HepG2 (cell line): Measurements from ENCODE around the gene MAN1A1. TPM values are rescaled to one million over a fixed set of nuclear protein-coding genes. Genes with fewer than 3 reads are reported as not detected.

Source experiments
- ATAC-seq: fragments of 200-7000 bp; cut with Tn5 transposase; 3 replicates; pipeline ENCODE4 v1.9.1; 2020; ENCODE audit warnings: mild to moderate bottlenecking, moderate library complexity
- BruUV-seq: library from RNA; stranded (reverse); fragments of 400-500 nt; replicated peaks from 2 replicates; lab custom pipeline; 2021; lab: Mats Ljungman, UMichigan
- CTCF ChIA-PET: fragments of 300-600 bp; formaldehyde crosslinking; extraction: SDS; loops from one replicate; lab custom pipeline; 2021; ENCODE audit warnings: low total read pairs, inconsistent platforms, low intra/inter-chr PET ratio; lab: Yijun Ruan, JAX
- POLR2A ChIA-PET: fragments of 350-600 bp; sonication (Branson Sonifier 250); formaldehyde crosslinking; loops from one replicate; lab custom pipeline; 2020; ENCODE audit warnings: antibody characterized with exemption, inconsistent platforms; lab: Yijun Ruan, JAX
- DNase-seq: peaks from one replicate; pipeline ENCODE4 v3.0.0-alpha.2; 2015; ENCODE audit warnings: low spot score
- FAIRE-seq: peaks from 3 replicates; lab custom pipeline; 2011; peaks lifted over from hg19 to GRCh38; lab: Jason Lieb, UNC
- H2AFZ ChIP-seq: one replicate; pipeline ENCODE4 v1.6.1; 2011; ENCODE audit warnings: low read length, inconsistent platforms
- H3K27ac ChIP-seq: fragments of 300-600 bp; 3 replicates; pipeline ENCODE4 v1.8.0; 2011; ENCODE audit warnings: mixed run types, mild to moderate bottlenecking, mixed read lengths, low read length, inconsistent platforms; ENCODE audit not compliant: insufficient read depth; ENCODE audit errors: extremely low read length
- H3K27me3 ChIP-seq, 2 experiments: fragments of 200-600 bp in 1 of 2; 2 replicates in 1 of 2; 3 replicates in 1 of 2; pipeline versions ENCODE4 v1.6.0 to v1.8.0; 2011; ENCODE audit warnings: low read length in 2 of 2, mild to moderate bottlenecking in 2 of 2, moderate library complexity in 2 of 2, inconsistent platforms in 1 of 2; ENCODE audit not compliant: insufficient read depth in 2 of 2, control insufficient read depth in 1 of 2
- H3K36me3 ChIP-seq, 2 experiments: fragments of 200-600 bp in 1 of 2; replicated peaks in 1 of 2; 2 replicates in 1 of 2; 3 replicates in 1 of 2; pipeline versions ENCODE4 v1.5.1 to v1.8.0; 2011; ENCODE audit warnings: low read length in 2 of 2, inconsistent platforms in 1 of 2; ENCODE audit not compliant: insufficient read depth in 2 of 2, control insufficient read depth in 1 of 2
- H3K4me1 ChIP-seq: 2 replicates; pipeline ENCODE4 v1.5.1; 2012; ENCODE audit warnings: low read length, inconsistent platforms; ENCODE audit not compliant: insufficient read depth
- H3K4me2 ChIP-seq: 2 replicates; pipeline ENCODE4 v1.6.0; 2011; ENCODE audit warnings: low read depth, low read length, inconsistent platforms
- H3K4me3 ChIP-seq, 3 experiments: fragments of 200-600 bp in 1 of 3; sonication (generic), shearing (Covaris generic) in 1 of 3; replicated peaks in 1 of 3; 2 replicates each; pipeline ENCODE4 v1.5.1; 2011 to 2016; ENCODE audit warnings: low read length in 3 of 3, inconsistent platforms in 2 of 3, low read depth in 2 of 3, mild to moderate bottlenecking in 2 of 3, control low read depth in 1 of 3, mixed read lengths in 1 of 3; ENCODE audit not compliant: insufficient read depth in 1 of 3
- H3K79me2 ChIP-seq: one replicate; pipeline ENCODE4 v1.6.1; 2011; ENCODE audit warnings: low read length, inconsistent platforms; ENCODE audit not compliant: insufficient read depth
- H3K9ac ChIP-seq: 2 replicates; pipeline ENCODE4 v1.6.0; 2011; ENCODE audit warnings: mild to moderate bottlenecking, low read depth, low read length, inconsistent platforms; ENCODE audit not compliant: insufficient read depth
- H3K9me3 ChIP-seq: 2 replicates; pipeline ENCODE4 v1.5.1; 2012; ENCODE audit warnings: mild to moderate bottlenecking, low read length
- H4K20me1 ChIP-seq: 2 replicates; pipeline ENCODE4 v1.6.0; 2011; ENCODE audit warnings: inconsistent platforms, mild to moderate bottlenecking, low read length, moderate library complexity; ENCODE audit not compliant: insufficient read depth
- ARID2 ChIP-seq: sonication (generic); formaldehyde crosslinking; IDR thresholded peaks from 2 replicates; pipeline ENCODE4 v1.8.1; 2022; ENCODE audit warnings: mild to moderate bottlenecking, missing genetic modification reagents, borderline replicate concordance
- ASH2L ChIP-seq: fragments of 300-600, 200-600 bp; sonication (generic); IDR thresholded peaks from 2 replicates; pipeline ENCODE4 v1.7.0; 2017; ENCODE audit warnings: low read depth, mild to moderate bottlenecking, moderate library complexity, mixed read lengths, low read length; ENCODE audit not compliant: insufficient read length
- HNF4A ChIP-seq: sonication (generic); formaldehyde crosslinking; IDR thresholded peaks from 2 replicates; pipeline ENCODE4 v1.4.0; 2020; ENCODE audit warnings: missing genetic modification reagents
- MEIS1 ChIP-seq: sonication (generic); formaldehyde crosslinking; IDR thresholded peaks from 2 replicates; pipeline ENCODE4 v1.9.0; 2021; ENCODE audit warnings: mild to moderate bottlenecking, missing genetic modification reagents, moderate library complexity, borderline replicate concordance
- RBFOX2 ChIP-seq: fragments of 200-400 bp; formaldehyde crosslinking; IDR thresholded peaks from 2 replicates; pipeline ENCODE4 v1.6.1; 2017; ENCODE audit warnings: low read depth, mild to moderate bottlenecking, low read length
- RBM22 ChIP-seq: fragments of 200-400 bp; formaldehyde crosslinking; optimal IDR thresholded peaks from 2 replicates; pipeline ENCODE3; 2017; ENCODE audit warnings: mild to moderate bottlenecking, low read length, moderate library complexity
- SRSF9 ChIP-seq: fragments of 200-400 bp; formaldehyde crosslinking; IDR thresholded peaks from 2 replicates; pipeline ENCODE4 v1.6.1; 2018; ENCODE audit warnings: borderline replicate concordance, mild to moderate bottlenecking, low read depth, low read length; ENCODE audit not compliant: insufficient read depth, poor library complexity, severe bottlenecking
- SSRP1 ChIP-seq: IDR thresholded peaks from 2 replicates; pipeline ENCODE4 v1.6.1; 2016; ENCODE audit warnings: control low read depth
- TEAD3 ChIP-seq: optimal IDR thresholded peaks from 2 replicates; pipeline ENCODE3; 2016; ENCODE audit warnings: borderline replicate concordance
- ZNF230 ChIP-seq: sonication (generic); formaldehyde crosslinking; IDR thresholded peaks from 2 replicates; pipeline ENCODE4 v1.4.0; 2020; ENCODE audit warnings: mild to moderate bottlenecking, missing genetic modification reagents
- ZNF263 ChIP-seq: sonication (generic); formaldehyde crosslinking; IDR thresholded peaks from 2 replicates; pipeline ENCODE4 v1.4.0; 2020; ENCODE audit warnings: missing genetic modification reagents
- ZNF747 ChIP-seq: sonication (generic); formaldehyde crosslinking; IDR thresholded peaks from 2 replicates; pipeline ENCODE4 v1.8.1; 2023; ENCODE audit warnings: missing genetic modification reagents, mild to moderate bottlenecking, borderline replicate concordance
- WGBS: methylation state at CpG from one replicate; pipeline ENCODE4 v1.1.6; 2017; ENCODE audit warnings: low lambda C conversion rate; 5-methylcytosine and 5-hydroxymethylcytosine counted together
- in situ Hi-C: cut with HindIII; loops from 2 replicates; pipeline ENCODE4 v1.10.0; 2017; ENCODE audit warnings: low pct_unique_long_range_greater_than_20kb; ENCODE audit not compliant: extremely low pct_ligation_motif_present
- intact Hi-C: fragments of 100-400 bp; cut with micrococcal nuclease; formaldehyde crosslinking; loops from one replicate; pipeline ENCODE4 v1.10.0; 2022; ENCODE audit not compliant: unreplicated experiment
- polyA plus RNA-seq, 8 experiments: library from polyadenylated mRNA; depleted of rRNA in 3 of 8; stranded (reverse) in 7 of 8; unstranded in 1 of 8; fragments of >200 nt; fragmentation: Illumina TruSeq in 4 of 8; extraction: Trizol in 4 of 8; gene quantifications; 2 replicates each; pipeline versions ENCODE4 v1.2.1 to v1.2.3, GENCODE V29; 2011 to 2016; ENCODE audit warnings: low read depth in 4 of 8, missing spikeins in 1 of 8, mixed read lengths in 1 of 8; ENCODE audit not compliant: insufficient read depth in 1 of 8
- total RNA-seq, 5 experiments: library from RNA; depleted of rRNA; stranded (reverse); fragments of >200 nt; fragmentation: Illumina TruSeq; extraction: Trizol; gene quantifications; 2 replicates each; pipeline ENCODE4 v1.2.3, GENCODE V29; 2016; ENCODE audit warnings: low read depth in 1 of 5
- TF ChIP-seq, protein P1 (sequence below): sonication (generic); IDR thresholded peaks from 2 replicates; pipeline ENCODE4 v1.6.1; 2016; ENCODE audit warnings: low read depth, borderline replicate concordance
- TF ChIP-seq, protein P2 (sequence below): sonication (generic); formaldehyde crosslinking; IDR thresholded peaks from 2 replicates; pipeline ENCODE4 v1.4.0; 2020; ENCODE audit warnings: missing genetic modification reagents
- TF ChIP-seq, protein P3 (sequence below): IDR thresholded peaks from 2 replicates; pipeline ENCODE4 v1.4.0; 2020; ENCODE audit warnings: mild to moderate bottlenecking, missing genetic modification reagents

MAN1A1 gene
- total and polyA plus RNA-seq, 2 of the 13 experiments (the other 11 are each of a cell fraction or from before 2014, with no cell fraction given): 156 to 236 TPM

DNA sequence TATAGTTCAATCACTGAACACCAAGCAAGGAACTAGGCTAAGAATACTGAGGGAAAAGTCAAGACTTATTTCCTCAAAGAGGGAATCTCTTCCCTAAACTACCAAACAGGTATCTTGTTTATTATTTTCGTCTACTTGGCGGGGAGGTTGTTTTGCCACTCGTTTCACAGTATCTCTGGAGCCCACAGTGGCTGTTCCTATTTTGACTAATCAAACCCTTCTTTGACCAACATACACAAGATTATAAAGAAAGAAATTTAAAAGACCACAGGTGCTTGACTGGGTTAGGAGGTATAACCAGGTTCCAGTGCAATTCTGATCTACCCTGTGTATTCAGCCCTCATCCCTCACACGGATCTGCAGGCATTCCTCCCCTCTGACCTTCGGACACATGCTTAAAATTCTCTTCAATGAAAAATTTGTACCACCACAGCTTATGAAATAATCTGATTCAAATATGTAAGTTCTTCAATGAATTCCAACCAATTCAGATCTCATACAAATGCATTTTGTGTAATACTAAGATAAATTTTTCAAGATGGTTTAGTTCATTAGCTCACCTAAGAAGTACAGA is 5.9 kb downstream of the MAN1A1 start:
- ChIA-PET CTCF (interaction anchor here (1.5 kb wide), 1 partner anchor 196 kb away, joined by 3 read pairs; no protein-coding TSS in a partner anchor), POLR2A (interaction anchor here (1.2 kb wide), 1 partner anchor 16 kb away, joined by 3 read pairs; no protein-coding TSS in a partner anchor)
- peak; percentile 51 for DNase-seq
- H4K20me1 ChIP-seq: peaks cover 88% of the 10 kb centered on the region
- peaks cover 6 to 57% of the 10 kb centered on the region in 2 experiments; a peak in 4 of 5 replicates for H3K36me3 ChIP-seq
- H3K27me3 ChIP-seq: no peaks in the 10 kb centered on the region; a peak in 1 of 5 replicates
- peaks cover 69% of the 10 kb centered on the region for H3K4me1 ChIP-seq
- H2AFZ ChIP-seq: no peak overlapping the region
- peak overlapping the region; percentile 14 for H3K27ac ChIP-seq
- peaks cover 100% of the 10 kb centered on the region for H3K79me2 ChIP-seq
- peak overlapping the region; percentile 96 for H3K4me2 ChIP-seq
- H3K9me3 ChIP-seq: no peaks in the 10 kb centered on the region
- in situ Hi-C loops: no loop called here
- no peak for ATAC-seq
- no peak for FAIRE-seq
- TF ChIP-seq ASH2L (peak; percentile 15), RBFOX2 (peak; percentile 68), ARID2 (CRISPR knock-in tag) (peak; percentile 34; the same call in 1 of the 2 replicates), ZNF263 (peak; percentile 92), ZNF230 (CRISPR knock-in tag) (no peak), SSRP1 (CRISPR knock-in tag) (0 out of 2 replicates have a peak, but pooled peaks have one; percentile 52), SRSF9 (no peak), ZNF747 (CRISPR knock-in tag) (no peak), TEAD3 (CRISPR knock-in tag) (peak; percentile 20), HNF4A (CRISPR knock-in tag) (peak; percentile 23; the same call in 1 of the 2 replicates), RBM22 (peak; percentile 31), MEIS1 (CRISPR knock-in tag) (no peak)
- TF ChIP-seq, protein P1, sequence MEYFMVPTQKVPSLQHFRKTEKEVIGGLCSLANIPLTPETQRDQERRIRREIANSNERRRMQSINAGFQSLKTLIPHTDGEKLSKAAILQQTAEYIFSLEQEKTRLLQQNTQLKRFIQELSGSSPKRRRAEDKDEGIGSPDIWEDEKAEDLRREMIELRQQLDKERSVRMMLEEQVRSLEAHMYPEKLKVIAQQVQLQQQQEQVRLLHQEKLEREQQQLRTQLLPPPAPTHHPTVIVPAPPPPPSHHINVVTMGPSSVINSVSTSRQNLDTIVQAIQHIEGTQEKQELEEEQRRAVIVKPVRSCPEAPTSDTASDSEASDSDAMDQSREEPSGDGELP: no peak
- TF ChIP-seq, protein P2, sequence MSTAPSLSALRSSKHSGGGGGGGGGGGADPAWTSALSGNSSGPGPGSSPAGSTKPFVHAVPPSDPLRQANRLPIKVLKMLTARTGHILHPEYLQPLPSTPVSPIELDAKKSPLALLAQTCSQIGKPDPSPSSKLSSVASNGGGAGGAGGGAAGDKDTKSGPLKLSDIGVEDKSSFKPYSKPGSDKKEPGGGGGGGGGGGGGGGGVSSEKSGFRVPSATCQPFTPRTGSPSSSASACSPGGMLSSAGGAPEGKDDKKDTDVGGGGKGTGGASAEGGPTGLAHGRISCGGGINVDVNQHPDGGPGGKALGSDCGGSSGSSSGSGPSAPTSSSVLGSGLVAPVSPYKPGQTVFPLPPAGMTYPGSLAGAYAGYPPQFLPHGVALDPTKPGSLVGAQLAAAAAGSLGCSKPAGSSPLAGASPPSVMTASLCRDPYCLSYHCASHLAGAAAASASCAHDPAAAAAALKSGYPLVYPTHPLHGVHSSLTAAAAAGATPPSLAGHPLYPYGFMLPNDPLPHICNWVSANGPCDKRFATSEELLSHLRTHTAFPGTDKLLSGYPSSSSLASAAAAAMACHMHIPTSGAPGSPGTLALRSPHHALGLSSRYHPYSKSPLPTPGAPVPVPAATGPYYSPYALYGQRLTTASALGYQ (CRISPR knock-in tag): no peak
- TF ChIP-seq, protein P3, sequence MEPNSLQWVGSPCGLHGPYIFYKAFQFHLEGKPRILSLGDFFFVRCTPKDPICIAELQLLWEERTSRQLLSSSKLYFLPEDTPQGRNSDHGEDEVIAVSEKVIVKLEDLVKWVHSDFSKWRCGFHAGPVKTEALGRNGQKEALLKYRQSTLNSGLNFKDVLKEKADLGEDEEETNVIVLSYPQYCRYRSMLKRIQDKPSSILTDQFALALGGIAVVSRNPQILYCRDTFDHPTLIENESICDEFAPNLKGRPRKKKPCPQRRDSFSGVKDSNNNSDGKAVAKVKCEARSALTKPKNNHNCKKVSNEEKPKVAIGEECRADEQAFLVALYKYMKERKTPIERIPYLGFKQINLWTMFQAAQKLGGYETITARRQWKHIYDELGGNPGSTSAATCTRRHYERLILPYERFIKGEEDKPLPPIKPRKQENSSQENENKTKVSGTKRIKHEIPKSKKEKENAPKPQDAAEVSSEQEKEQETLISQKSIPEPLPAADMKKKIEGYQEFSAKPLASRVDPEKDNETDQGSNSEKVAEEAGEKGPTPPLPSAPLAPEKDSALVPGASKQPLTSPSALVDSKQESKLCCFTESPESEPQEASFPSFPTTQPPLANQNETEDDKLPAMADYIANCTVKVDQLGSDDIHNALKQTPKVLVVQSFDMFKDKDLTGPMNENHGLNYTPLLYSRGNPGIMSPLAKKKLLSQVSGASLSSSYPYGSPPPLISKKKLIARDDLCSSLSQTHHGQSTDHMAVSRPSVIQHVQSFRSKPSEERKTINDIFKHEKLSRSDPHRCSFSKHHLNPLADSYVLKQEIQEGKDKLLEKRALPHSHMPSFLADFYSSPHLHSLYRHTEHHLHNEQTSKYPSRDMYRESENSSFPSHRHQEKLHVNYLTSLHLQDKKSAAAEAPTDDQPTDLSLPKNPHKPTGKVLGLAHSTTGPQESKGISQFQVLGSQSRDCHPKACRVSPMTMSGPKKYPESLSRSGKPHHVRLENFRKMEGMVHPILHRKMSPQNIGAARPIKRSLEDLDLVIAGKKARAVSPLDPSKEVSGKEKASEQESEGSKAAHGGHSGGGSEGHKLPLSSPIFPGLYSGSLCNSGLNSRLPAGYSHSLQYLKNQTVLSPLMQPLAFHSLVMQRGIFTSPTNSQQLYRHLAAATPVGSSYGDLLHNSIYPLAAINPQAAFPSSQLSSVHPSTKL (CRISPR knock-in tag): 0 out of 2 replicates have a peak, but pooled peaks have one; percentile 1
- peak overlapping the region; percentile 89 to 99 (median 99) for H3K4me3 ChIP-seq
- H3K9ac ChIP-seq: peak overlapping the region; percentile 99; the same call in 1 of the 2 replicates
- BruUV-seq: no TSS peak
- WGBS: 48% methylated on average over 5 of the region's 5 CpGs
- intact Hi-C loops: no loop called here
